ENCODE data around the gene KRTAP1-3.

KRTAP1-3 gene

DNA sequence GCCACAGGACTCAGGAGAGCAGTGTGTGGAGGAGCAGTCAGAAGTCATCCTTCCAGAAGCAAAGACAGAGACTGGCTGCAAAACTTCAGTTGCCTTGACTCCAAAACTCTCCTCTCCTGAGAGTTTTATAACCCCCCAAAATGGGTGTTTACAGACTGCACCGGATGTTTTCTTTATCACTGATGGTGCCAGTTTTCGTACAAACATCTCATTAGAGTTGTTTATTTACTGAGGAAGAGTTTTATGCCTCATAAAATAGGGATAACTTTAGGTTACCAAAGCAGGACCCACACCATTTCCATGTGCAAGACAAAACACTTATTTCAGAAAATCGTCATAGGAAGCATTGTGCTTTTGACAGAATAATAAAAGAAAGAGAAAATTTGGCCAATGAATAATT is 50.4 kb downstream of the KRTAP1-3 start, which contains the start of gene KRT40:
KRT40 (minus strand) TSS at position 101 of the 400 bp plus-strand sequence; CDS start at position 48, 53 bp downstream.
- Mint-ChIP-seq H3K36me3 (ENCODE audit: low read depth) (no peaks in the 10 kb centered on the region), H3K27ac (no peak within 1 kb of the TSS), H3K4me3 (no peak within 1 kb of the TSS), H3K9me3 (peaks cover 6% of the 10 kb centered on the region), H3K27me3 (ENCODE audit: low read depth, poor library complexity) (peaks cover 6% of the 10 kb centered on the region), H3K4me1 (peaks cover 52% of the 10 kb centered on the region)
- no peak for DNase-seq
- TF ChIP-seq, protein P1, sequence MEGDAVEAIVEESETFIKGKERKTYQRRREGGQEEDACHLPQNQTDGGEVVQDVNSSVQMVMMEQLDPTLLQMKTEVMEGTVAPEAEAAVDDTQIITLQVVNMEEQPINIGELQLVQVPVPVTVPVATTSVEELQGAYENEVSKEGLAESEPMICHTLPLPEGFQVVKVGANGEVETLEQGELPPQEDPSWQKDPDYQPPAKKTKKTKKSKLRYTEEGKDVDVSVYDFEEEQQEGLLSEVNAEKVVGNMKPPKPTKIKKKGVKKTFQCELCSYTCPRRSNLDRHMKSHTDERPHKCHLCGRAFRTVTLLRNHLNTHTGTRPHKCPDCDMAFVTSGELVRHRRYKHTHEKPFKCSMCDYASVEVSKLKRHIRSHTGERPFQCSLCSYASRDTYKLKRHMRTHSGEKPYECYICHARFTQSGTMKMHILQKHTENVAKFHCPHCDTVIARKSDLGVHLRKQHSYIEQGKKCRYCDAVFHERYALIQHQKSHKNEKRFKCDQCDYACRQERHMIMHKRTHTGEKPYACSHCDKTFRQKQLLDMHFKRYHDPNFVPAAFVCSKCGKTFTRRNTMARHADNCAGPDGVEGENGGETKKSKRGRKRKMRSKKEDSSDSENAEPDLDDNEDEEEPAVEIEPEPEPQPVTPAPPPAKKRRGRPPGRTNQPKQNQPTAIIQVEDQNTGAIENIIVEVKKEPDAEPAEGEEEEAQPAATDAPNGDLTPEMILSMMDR (IDR thresholded peaks at IDR 0.05): no peak

All from nephron progenitor cell (in vitro differentiated cells).